Fibroblast of mammary gland (primary cell): ENCODE results near the gene KIAA1671.

Experiments used
- DNase-seq: peaks from one replicate; pipeline ENCODE4 v3.0.0-alpha.2; 2010; ENCODE audit warnings: low read depth
- H3K4me3 ChIP-seq: 2 replicates; pipeline ENCODE4 v1.5.1; 2011; ENCODE audit warnings: low read depth, mild to moderate bottlenecking, low read length, moderate library complexity; ENCODE audit not compliant: control insufficient read depth
- TF ChIP-seq, protein P1 (sequence below): conservative IDR thresholded peaks from 2 replicates; pipeline ENCODE4 v1.5.1; 2011; ENCODE audit warnings: low read depth, low read length, inconsistent platforms; ENCODE audit not compliant: control insufficient read depth, insufficient read depth

Gene KIAA1671

DNA sequence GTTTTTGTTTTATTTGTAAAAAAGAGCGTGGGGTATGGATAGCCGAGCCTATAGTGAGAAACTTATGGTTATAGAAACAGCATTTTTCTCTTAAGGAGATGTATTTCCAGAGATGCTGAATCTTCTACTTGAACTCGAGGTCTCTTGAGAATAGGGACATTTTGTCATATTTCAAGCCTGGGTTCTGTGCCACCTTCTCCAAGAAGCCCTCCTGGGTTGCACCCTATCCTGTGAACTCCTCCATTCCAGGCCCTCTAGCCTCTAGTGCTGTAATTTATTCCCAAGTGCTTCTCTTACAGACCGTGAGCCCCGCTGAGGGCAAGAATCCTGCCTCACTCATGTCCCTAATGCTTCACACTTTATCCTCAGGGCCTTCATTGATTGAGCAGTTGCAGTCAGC is 108.6 kb downstream of the KIAA1671 start:
- no peak overlapping the region for H3K4me3 ChIP-seq
- TF ChIP-seq, protein P1, sequence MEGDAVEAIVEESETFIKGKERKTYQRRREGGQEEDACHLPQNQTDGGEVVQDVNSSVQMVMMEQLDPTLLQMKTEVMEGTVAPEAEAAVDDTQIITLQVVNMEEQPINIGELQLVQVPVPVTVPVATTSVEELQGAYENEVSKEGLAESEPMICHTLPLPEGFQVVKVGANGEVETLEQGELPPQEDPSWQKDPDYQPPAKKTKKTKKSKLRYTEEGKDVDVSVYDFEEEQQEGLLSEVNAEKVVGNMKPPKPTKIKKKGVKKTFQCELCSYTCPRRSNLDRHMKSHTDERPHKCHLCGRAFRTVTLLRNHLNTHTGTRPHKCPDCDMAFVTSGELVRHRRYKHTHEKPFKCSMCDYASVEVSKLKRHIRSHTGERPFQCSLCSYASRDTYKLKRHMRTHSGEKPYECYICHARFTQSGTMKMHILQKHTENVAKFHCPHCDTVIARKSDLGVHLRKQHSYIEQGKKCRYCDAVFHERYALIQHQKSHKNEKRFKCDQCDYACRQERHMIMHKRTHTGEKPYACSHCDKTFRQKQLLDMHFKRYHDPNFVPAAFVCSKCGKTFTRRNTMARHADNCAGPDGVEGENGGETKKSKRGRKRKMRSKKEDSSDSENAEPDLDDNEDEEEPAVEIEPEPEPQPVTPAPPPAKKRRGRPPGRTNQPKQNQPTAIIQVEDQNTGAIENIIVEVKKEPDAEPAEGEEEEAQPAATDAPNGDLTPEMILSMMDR: no peak
- DNase-seq: no peak

DNA sequence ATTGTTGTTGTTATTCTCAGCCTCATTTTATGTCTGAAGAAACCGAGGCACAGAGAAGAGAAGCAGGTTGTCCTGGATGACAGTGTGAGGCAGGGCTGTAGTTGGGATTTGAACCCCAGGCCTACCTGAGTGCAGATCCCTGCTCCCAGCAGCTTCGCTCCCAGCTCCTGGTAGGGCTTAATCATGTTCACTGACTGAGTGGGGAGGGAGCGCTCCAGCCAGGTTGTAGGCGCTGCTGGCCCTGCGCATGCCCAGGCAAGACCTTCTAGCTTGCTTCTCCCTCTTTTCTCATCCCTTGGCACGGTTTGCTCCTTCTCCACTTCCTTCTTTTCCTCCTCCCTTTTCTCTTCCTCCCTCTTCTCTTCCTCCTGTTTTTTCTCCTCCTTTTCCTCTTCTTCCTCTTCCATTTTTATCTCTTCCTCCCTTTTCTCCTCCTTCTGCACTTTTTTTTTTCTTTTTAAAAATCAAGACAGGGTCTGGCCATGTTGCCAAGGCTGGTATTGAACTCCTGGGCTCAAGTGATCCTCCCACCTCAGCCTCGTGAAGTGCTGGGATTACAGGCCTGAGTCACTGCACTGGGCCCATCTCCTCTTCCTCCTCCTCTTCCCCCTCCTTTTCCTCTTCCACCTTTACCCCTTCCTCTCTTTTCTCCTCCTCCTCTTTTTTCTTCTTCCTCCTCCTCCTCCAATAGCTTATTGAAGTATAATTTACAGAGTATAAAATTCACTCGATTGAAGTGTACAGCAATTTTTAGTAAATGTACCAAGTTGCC is 109.3 kb downstream of the KIAA1671 start:
- H3K4me3 ChIP-seq: no peak overlapping the region

DNA sequence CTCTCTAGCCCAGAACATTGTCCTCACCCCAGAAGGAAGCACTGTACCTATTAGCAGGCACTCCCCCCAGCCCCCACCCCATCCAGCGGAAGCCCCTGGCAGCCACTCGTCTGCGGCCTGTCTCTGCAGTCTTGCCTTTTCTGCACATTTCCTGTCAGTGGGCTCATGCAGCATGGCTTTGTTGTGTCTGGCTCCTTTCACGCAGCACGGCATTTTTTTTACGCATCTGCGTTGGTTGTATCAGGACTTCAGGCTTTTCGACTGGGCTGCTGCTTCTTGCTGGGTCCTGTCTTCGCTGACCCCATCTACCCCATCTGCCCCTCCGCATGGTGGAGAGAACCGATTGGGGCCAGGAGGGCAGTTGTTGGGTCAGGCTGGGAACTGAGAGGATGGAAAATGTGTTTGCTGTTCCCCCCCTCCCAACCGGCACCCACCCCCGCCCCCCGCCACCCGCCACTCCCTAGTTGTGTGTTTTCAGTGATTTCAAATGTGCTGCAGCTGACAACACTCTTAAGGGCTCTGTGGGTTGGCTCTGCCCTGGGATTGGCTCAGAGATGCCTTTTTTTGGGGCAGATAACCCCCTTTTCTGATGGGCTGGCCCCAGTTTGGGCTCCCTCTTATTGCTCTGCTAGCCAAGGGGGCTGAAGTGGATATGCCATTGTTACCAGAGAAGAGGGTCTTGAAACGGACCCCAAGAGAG is 110.0 kb downstream of the KIAA1671 start:
- no peak overlapping the region for H3K4me3 ChIP-seq
- TF ChIP-seq, protein P1: no peak
- no peak for DNase-seq

More for the DNA sequence above, 109.3 kb downstream of the KIAA1671 start:
- TF ChIP-seq, protein P1: no peak
- no peak for DNase-seq

DNA sequence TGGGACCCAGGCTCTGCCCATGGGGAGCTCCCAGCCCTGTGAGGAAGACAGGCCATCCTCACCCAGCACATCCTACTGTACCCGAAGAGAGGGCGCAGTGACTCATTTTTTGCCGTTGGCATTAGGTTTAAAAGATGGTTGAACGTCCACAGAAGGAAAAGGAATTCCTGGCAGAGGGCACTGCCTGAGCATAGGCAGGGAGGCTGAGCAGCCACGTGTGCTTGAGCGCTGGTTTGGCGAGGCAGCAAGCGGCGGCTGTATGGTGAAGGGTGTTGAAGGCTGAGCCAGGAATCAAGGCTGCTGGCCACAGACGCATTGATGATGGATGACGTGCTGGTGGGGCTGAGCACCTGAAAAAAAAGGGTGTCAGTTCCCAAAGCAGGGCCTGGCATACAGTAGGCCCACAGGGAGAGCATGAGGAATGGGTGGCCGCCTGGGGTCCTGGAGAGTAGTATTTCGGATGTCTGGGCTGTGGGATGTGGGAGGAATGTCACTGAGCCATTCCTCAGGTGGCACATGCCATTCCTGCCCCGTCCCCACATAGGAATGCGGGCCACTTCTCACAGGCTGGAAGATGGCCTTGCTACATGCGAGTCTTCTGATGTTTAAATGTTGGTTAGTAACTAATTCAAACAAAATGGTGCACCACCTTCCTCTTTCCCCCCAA is 112.5 kb downstream of the KIAA1671 start:
- TF ChIP-seq, protein P1: no peak

DNA sequence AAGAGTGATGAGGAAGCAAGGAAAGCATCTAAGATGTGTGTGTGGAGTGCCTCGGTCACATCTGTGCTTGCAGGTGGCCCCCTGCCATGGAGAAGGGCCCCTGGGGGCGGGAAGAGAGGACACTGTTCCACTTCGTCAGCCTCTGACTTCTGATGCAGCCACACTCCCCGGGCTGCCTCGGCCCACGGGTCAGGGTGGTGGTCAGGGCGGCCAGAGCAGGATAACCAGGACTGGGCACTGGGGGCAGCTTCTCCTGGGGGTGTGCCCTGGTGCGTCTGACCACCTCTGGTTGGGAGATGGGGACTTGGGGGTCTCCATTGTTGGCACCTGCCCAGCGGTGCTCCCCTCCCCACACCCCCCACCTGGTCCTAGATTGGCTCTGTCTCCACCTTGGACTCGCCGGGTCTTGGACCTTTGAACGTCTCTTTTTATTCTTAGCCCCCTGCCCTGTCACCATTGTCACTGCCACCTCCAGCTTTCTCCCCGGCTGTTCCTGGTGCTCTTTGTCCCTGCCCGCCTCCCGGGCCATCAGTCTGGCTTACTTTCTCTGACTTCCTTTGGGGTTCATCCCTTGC is 114.4 kb downstream of the KIAA1671 start:
- TF ChIP-seq, protein P1: no peak
- H3K4me3 ChIP-seq: no peak overlapping the region
- no peak for DNase-seq

More for the DNA sequence above, 112.5 kb downstream of the KIAA1671 start:
- DNase-seq: no peak
- H3K4me3 ChIP-seq: no peak overlapping the region

DNA sequence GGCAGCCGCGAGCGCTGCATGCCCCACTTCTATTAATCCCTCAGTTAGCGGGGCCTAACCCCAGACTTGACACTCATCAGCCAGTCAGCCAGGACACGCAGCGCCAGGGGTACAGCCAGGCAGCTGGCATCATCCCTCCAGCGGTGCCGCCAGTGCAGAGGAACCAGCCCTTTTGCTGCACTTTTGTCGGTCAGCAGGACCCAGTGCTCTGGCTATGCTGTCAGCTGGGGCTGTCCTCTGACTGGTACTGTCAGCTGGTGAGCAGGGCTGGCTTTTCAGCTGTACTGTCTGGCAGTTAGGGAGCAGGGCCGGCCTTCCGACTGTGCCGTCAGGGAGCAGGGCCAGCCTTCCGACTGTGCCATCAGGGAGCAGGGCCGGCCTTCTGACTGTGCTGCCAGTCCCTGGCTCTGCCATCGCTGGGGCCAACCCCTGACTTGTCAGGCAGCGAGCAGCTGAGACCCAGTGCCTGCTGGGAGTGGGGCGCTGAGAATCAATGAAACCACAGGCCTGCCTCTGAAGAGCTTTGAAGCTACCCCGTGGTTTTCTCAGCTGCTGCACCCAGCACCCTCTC is 115.4 kb downstream of the KIAA1671 start:
- TF ChIP-seq, protein P1: no peak
- H3K4me3 ChIP-seq: no peak overlapping the region
- DNase-seq: no peak
